ENCODE measurements around the gene SLC17A7. TPM values are rescaled to one million over a fixed set of nuclear protein-coding genes. Genes with fewer than 3 reads are reported as not detected.

Gene SLC17A7
- total and polyA plus RNA-seq, 2 donors (not counting 1 experiment from before 2014, with no cell fraction given) = 0.08 to 0.33 TPM

DNA sequence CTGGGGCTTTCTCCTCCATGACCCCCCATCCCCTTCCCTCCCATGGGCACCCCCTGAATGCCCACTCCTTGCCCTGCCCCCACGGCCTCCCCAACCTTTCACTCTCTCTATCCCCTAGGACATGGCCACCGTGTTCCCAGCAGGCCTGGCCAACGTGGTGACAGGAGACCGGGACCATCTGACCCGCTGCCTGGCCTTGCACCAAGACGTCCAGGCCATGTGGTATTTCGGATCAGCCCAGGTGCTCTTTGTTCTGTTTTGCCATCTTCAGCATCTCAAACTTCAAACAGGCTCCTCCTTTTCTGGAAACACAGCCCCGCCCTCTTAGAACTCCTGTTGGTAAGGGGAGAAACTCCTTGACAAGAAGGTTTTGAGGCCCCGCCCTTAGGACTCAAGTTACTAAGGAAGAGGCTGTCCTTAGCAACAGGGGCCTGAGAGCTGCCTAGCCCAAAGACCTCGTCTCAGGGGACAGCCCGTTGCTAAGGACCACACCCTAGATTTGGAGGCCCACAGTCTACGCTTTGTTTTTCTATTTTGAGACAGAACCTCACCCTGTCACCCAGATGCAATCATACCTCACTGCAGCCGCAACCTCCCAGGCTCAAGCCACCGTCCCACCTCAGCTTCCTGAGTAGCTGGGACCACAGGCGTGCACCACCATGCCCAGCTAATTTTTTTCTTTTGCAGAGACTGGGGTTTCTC lies 27.6 kb upstream of the SLC17A7 start:
- Histone ChIP-seq H3K36me3 (ENCODE audit: control insufficient read depth, insufficient read depth, low read length) (no peaks in the 10 kb centered on the region), H3K4me2 (ENCODE audit: extremely low read depth, insufficient read depth, low read length) (no peak overlapping the region), H3K27me3 (ENCODE audit: control insufficient read depth, insufficient read depth, low read length) (no peaks in the 10 kb centered on the region), H3K79me2 (ENCODE audit: control insufficient read depth, insufficient read depth, low read length) (no peaks in the 10 kb centered on the region), H3K4me3 (replicated peaks in 1 of 4; ENCODE audit: control extremely low read depth in 1 of 4, insufficient read depth in 1 of 4, low read depth in 3 of 4, low read length in 4 of 4) (no peak overlapping the region), H2AFZ (ENCODE audit: low read length) (peak overlapping the region; percentile 8), H3K27ac (ENCODE audit: insufficient read depth, low read length) (no peak overlapping the region), H3K9ac (ENCODE audit: insufficient read depth, low read length) (no peak overlapping the region), H4K20me1 (ENCODE audit: control insufficient read depth, extremely low read depth, insufficient read depth, low read length) (no peaks in the 10 kb centered on the region), H3K9me3 (ENCODE audit: control insufficient read depth, insufficient read depth, low read depth, low read length) (no peaks in the 10 kb centered on the region), H3K4me1 (ENCODE audit: control insufficient read depth, extremely low read depth, insufficient read depth, low read length) (no peaks in the 10 kb centered on the region)
- peak; percentile 23 to 85 for DNase-seq (ENCODE audit: low read depth in 2 of 2)
- TF ChIP-seq CTCF (conservative IDR thresholded peaks at IDR 0.05 in 1 of 2, IDR thresholded peaks at IDR 0.05 in 1 of 2; ENCODE audit: low read depth in 1 of 2, low read length in 2 of 2) = no peak
- TF ChIP-seq EZH2 (IDR thresholded peaks at IDR 0.05; ENCODE audit: low read length, missing control alignments) = no peak

GRCh38 chr19:49468199-49468598 lies 26.9 kb upstream of the SLC17A7 start:
- H4K20me1 ChIP-seq (ENCODE audit: control insufficient read depth, extremely low read depth, insufficient read depth, low read length) = no peaks in the 10 kb centered on the region
- no peak for DNase-seq (ENCODE audit: low read depth in 2 of 2)
- H3K27ac ChIP-seq (ENCODE audit: insufficient read depth, low read length) = no peak overlapping the region
- H3K4me1 ChIP-seq (ENCODE audit: control insufficient read depth, extremely low read depth, insufficient read depth, low read length) = no peaks in the 10 kb centered on the region
- no peaks in the 10 kb centered on the region for H3K36me3 ChIP-seq (ENCODE audit: control insufficient read depth, insufficient read depth, low read length)
- no peaks in the 10 kb centered on the region for H3K79me2 ChIP-seq (ENCODE audit: control insufficient read depth, insufficient read depth, low read length)
- no peaks in the 10 kb centered on the region for H3K9me3 ChIP-seq (ENCODE audit: control insufficient read depth, insufficient read depth, low read depth, low read length)
- no peaks in the 10 kb centered on the region for H3K27me3 ChIP-seq (ENCODE audit: control insufficient read depth, insufficient read depth, low read length)
- no peak overlapping the region for H3K4me2 ChIP-seq (ENCODE audit: extremely low read depth, insufficient read depth, low read length)
- no peak overlapping the region for H2AFZ ChIP-seq (ENCODE audit: low read length)
- H3K4me3 ChIP-seq (replicated peaks in 1 of 4; ENCODE audit: control extremely low read depth in 1 of 4, insufficient read depth in 1 of 4, low read depth in 3 of 4, low read length in 4 of 4) = no peak overlapping the region
- no peak overlapping the region for H3K9ac ChIP-seq (ENCODE audit: insufficient read depth, low read length)
- TF ChIP-seq EZH2 (IDR thresholded peaks at IDR 0.05; ENCODE audit: low read length, missing control alignments) (no peak), CTCF (conservative IDR thresholded peaks at IDR 0.05 in 1 of 2, IDR thresholded peaks at IDR 0.05 in 1 of 2; ENCODE audit: low read depth in 1 of 2, low read length in 2 of 2) (no peak)

- H3K4me2 ChIP-seq (ENCODE audit: extremely low read depth, insufficient read depth, low read length) = no peak overlapping the region
- no peaks in the 10 kb centered on the region for H3K27me3 ChIP-seq (ENCODE audit: control insufficient read depth, insufficient read depth, low read length)
- H3K4me1 ChIP-seq (ENCODE audit: control insufficient read depth, extremely low read depth, insufficient read depth, low read length) = no peaks in the 10 kb centered on the region
- H3K36me3 ChIP-seq (ENCODE audit: control insufficient read depth, insufficient read depth, low read length) = no peaks in the 10 kb centered on the region
- TF ChIP-seq CTCF (conservative IDR thresholded peaks at IDR 0.05 in 1 of 2, IDR thresholded peaks at IDR 0.05 in 1 of 2; ENCODE audit: low read depth in 1 of 2, low read length in 2 of 2) (no peak), EZH2 (IDR thresholded peaks at IDR 0.05; ENCODE audit: low read length, missing control alignments) (no peak)
- no peak for DNase-seq (ENCODE audit: low read depth in 2 of 2)
- H3K4me3 ChIP-seq (replicated peaks in 1 of 4; ENCODE audit: control extremely low read depth in 1 of 4, insufficient read depth in 1 of 4, low read depth in 3 of 4, low read length in 4 of 4) = no peak overlapping the region
- no peak overlapping the region for H3K9ac ChIP-seq (ENCODE audit: insufficient read depth, low read length)
- H2AFZ ChIP-seq (ENCODE audit: low read length) = no peak overlapping the region
- H3K9me3 ChIP-seq (ENCODE audit: control insufficient read depth, insufficient read depth, low read depth, low read length) = no peaks in the 10 kb centered on the region
- H4K20me1 ChIP-seq (ENCODE audit: control insufficient read depth, extremely low read depth, insufficient read depth, low read length) = no peaks in the 10 kb centered on the region
- H3K27ac ChIP-seq (ENCODE audit: insufficient read depth, low read length) = no peak overlapping the region
- no peaks in the 10 kb centered on the region for H3K79me2 ChIP-seq (ENCODE audit: control insufficient read depth, insufficient read depth, low read length)
Observed at GRCh38 chr19:49465371-49465770, 24.0 kb upstream of the SLC17A7 start.

Measured in fibroblast of lung (primary cell).